DMS 273 (cell line): ENCODE results near the gene MEIS1.

Experiments
- DNase-seq: peaks from one replicate; lab custom pipeline; 2025; ENCODE audit not compliant: unreplicated experiment; lab: John Stamatoyannopoulos, UW

Gene MEIS1

DNA sequence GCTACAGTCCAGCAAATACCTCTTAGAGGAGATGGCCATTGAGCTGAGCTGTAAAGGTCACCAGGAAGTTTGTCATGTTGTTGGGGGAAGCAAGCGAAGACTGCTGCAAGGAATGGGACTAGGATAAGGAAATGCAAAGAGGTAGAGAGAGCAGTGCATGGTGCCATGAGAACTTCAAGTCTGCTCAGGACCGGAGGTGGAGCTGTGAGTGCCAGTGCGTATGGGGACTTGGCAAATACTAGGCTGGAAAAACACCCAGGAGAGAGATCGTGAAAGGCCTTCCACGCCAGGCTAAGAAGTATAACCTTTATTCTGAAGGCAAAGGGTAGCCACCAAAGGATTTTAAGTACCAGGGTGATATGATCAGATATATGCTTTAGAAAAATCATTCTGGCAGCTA, 71.3 kb downstream of the MEIS1 start:
- DNase-seq = no peak

DNA sequence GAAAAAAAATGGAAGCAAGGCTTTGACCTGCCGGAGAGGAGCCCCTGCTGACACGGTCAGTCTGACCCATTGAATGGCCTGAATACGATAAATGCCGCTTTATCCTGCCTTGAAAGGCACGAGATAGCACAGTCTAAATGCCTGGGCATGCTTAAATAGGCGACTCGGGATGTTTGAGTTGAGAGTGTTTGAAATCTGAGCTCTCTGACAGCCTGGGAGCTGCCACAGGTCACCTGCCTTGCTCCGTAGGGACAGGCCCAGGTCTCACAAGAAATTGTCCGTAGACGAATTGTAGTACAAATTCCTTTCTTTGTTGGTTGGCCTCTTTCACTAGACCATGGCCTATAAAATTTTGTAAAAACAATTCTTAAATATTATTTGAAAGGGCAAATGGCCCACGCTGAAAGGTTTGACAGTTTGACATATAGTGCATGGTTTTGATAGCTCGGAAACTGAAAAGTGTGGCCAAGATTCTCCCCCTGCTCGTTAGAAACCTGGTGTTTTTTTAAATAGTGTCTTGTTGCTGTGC, 72.8 kb downstream of the MEIS1 start:
- no peak for DNase-seq

DNA sequence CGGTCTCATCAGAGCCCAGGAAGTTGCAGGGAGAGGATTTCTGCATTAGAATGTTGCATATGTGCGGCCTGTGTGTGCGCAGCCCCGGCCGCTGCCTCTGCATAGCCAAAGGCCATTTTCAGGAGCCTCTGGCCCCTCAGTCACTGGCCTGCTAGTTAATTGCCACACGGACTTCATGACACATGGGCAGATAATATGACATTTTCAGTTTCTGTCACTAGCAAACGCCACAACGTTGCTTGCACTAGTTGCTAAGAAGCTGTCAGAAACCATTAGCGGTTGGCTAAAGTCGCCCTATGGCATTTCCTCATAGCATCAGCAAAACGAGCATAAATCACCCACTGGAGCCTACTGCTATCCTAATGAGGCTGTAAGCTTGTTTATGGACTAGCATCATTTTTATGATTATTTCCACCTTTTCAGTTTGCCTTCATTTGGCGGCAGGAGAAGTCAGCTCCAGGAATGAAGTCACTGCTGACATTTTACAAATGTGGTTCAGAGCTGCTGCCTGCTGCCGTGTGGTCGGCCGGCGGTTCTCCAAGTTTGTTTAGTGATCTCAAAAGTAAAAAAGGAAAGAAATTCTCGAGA, 73.7 kb downstream of the MEIS1 start:
- DNase-seq = no peak

DNA sequence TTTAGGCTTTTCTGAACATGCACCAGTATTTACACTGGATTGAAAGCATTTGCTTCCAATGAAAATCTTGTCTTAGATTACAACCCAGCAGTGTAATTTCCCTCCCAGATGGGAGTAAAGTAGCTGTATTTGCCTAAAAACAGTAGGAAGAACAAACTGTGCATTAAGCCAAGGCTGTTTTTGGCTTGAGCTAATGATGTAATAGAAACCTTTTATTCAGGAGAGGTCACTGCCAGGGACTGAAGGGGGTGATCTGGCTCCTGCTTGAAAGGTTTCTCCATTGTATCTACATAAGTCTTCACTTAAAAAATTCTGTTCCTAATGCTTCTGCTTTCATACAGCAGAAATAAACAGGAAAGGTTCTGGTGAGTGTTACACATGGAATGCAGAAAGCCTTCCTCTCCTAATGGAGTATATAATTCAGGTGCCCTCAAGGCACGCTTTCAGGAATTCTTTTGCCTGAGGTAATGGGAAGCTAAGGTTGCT, 74.4 kb downstream of the MEIS1 start:
- DNase-seq = no peak

DNA sequence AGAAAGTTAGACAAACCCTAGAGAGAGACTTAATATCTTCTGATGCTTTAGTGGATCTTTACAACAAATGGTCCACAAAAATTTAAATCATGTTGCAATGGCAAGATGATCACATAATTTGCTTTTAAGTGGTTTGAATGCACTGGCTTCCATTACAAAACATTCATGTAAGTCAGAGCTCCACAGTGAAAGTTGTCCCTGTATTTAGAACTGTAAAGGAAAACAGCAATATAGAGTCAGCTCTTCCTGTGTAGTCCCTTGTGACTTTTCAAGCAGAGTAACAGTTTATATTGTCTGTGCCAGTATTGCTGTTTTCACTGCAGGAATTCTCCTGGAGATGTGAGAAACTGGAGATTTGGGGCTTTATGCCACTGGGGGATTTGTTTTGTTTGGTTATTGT, 77.7 kb downstream of the MEIS1 start:
- no peak for DNase-seq

DNA sequence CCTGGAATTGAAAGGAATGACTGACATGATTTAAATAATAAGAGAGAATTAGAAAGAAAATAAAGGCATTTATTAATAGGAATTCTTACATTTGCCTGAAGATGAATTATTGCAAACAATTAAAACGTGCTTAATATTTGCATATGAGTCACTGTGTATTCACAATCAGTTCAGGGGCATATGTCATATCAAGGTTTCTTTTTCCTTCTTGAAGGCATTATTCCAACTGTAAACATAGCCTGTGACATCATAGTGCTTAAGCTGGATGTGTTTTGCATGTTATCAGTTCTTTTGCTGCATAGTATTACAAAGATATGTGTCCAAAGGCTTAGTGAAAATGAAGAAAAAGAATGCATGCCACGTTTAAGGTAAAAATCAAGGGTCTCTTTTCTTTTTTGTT, 80.8 kb downstream of the MEIS1 start:
- no peak for DNase-seq

DNA sequence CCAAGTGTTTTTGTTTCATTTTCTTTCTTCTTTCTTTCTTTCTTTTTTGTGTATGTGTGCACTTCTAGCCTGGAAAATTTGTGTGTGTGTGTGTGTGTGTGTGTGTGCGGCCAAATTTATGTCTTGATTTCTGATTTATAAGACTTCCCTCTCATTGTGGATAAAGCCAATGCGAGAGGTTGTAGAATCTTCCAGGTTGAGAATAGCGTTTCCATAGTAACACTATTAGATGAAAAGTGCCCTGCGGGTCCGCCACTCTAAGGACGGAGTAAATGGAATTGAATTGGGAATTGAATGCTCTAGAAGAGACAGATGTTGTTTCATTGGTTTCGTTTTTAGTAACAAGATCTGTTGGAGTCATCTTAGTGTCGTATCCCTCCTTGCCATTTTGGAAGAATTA, 81.6 kb downstream of the MEIS1 start:
- DNase-seq = no peak

DNA sequence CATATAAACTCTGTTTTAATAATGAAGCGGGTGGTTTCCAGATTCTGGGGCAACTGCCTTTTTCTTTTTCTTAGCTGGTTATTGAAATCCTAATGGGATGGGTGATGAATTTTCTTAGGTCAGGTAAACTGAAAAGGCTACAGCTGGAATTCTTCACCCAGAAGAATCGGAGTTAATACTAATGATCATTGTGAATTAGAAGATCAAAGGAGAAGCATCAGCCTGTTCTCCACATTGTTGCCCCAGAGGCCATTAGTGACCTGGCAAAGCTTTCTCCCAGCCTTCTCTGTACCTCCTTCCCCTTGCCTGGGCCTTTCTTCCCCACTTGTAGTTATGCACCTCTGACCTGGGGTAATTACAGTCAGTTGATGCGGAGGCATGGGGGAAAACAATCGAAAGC, 82.8 kb downstream of the MEIS1 start:
- no peak for DNase-seq

DNA sequence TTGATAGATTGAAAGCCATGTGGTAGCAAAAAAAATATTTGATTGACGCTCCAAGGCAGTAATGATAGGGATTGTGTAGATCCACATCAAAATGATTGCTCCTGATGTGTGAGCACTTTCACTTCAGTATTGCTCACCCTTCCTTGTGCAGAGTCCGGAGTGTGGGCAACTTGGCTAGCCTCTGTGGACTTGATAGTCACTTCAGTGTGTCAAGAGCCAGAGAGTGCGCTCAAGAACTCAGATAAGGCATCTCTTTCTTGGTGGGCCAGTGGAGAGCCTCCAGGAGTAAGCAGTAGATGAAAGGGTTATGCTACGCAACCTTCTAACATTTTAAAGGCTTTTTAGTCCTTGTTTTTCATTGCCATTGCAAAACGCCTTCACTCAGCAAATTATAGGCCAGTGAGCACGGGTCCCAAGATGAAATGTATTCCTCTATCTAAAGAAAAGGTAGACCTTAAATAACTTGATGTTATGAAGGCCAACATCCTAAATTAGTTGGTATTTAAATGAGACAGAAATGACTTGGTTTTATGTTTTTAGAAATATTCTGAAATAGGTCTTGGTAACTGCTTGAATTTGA, 84.4 kb downstream of the MEIS1 start:
- no peak for DNase-seq

DNA sequence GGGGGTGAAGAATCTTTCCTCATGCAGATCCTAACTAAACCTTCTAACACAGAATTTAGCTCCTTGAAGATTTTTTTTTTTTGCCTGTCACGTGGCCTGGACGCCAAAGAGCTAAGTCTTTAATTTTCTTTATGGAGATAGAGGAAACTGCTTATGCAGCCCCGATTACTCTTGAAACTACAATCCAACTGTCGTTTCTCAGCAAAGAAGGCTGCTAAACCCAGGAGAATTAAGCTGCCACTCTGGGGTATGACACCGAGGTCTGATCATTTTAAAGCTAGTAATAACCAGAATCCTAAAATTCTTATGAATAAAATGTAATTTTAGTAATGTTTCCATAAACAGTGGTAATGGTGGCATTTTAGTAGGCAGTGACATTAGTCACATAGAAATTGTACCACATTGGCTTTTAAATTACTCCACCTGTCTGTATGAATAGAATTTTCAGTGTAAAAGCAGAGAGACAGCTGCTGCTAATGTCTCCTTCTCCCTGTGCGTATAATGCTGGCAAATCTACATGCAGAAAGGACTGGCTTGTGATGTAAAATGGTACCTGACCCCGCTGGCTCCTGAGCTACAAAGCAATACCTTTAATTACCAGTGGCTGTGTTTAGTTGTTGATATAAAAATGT, 86.5 kb downstream of the MEIS1 start:
- no peak for DNase-seq

DNA sequence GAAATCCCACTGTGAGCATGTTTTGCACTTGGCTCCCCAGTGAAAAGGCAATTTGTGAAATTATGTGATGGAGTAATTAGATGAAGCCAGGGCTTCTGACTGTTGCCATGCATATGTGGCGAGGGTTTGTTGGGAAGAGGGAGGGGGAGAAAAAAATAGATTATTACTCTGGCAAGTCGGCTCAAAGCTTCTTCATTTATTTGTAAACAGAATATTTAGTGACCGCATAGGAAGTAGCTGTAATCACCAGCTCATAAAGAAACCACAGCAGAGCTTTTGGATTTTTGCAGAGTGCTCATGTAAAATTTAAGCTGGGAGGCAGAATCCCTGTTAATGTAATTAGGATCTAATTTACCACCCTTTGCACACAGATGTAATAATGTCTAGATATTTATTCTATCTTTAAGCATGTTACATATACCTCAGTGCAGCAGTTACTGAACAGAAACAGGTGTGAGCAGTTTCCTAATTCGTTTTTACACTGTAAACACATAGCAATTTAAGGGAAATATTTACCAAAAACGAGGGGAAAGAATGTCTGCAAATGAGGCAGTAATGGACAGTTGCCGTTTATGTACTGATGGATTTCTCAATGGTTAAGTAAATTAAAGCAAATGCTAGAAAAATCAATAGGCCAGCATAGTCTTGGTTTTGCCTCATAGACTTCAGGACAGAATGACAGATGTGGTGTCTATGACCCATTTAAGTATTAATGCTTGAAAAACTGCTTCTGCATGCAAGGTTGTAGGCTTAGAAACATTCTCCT, 87.9 kb downstream of the MEIS1 start:
- no peak for DNase-seq

DNA sequence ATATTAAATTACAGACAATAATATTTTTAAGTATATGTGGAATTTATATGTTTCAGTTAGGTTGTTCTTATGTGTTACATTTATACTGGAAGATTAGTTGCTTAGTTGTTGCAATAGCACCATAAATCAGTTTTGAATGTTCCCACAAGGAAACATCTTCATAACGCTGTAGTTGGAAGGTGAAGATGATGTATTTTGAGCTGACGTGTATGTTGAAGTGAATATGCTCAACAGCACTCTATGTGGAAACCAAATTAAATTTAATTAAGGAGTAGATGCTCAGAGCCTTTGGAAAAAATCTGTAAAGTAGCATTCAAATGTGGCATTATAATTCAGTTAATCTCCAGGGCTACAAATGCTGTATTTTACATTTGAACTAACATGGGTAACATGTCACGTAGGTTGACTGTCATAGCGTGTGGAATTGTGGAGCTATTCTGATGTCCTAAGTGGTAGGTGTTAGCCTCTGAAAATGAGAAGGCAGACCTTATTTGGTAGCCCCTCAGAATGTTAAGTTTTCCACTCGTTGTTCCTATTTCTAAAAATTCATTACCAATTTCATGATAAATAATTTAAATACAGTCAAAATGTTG, 88.5 kb downstream of the MEIS1 start:
- no peak for DNase-seq

DNA sequence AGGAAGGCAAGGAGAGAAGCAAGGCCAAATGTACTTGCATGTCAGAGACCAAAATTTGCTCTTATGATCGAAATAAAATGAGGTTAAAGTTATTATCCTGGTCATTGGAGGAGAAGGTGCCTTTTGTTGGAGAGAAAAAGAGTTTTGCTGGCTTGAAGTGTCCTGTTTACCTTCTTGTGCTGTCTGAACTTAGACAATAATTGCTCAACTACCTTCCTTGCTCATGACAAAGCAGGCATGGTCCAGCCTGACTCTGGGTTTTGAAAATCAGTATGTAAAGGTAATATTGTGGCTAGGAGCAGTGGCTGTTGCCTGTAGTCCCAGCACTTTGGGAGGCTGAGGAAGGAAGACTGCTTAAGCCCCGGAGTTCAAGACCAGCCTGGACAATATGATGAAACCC, 89.1 kb downstream of the MEIS1 start:
- DNase-seq = no peak

DNA sequence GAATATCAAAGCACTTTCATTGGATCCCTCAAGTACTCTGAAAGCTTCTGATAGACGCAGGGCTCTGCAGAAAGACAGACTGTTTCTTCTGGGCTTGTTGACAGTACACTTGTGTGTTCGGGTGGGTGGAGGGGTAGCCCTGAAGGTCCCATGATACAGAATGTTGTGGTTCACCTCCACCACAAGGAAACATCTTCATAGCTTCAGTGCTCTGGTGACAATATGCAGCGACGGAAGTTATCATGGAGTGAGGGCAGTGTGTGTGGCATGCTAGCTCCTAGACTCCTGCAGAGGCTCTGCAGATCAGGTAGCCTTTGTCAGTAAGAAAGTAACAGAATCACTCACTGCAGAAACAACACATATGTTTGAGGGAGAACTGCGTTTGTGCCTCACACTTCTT, 90.7 kb downstream of the MEIS1 start:
- no peak for DNase-seq

DNA sequence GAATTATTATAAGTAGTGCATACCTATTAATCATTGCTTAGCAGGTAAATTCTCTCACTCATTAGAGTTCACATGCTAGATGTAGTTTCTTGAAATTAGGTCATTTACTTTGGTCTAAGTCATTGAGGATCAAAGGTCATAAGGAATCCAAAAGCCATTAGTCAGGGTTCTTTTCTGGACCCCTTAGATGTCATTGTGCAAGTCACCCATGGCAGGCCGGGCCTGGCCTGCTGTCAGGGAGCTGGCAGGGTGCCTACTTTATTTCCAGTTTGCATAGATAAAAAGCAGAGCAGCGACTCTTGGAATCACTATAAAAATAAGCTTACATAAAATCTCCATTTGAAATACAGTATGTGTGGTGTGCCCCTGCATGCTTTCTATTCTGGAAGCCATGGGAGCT, 91.3 kb downstream of the MEIS1 start:
- no peak for DNase-seq

DNA sequence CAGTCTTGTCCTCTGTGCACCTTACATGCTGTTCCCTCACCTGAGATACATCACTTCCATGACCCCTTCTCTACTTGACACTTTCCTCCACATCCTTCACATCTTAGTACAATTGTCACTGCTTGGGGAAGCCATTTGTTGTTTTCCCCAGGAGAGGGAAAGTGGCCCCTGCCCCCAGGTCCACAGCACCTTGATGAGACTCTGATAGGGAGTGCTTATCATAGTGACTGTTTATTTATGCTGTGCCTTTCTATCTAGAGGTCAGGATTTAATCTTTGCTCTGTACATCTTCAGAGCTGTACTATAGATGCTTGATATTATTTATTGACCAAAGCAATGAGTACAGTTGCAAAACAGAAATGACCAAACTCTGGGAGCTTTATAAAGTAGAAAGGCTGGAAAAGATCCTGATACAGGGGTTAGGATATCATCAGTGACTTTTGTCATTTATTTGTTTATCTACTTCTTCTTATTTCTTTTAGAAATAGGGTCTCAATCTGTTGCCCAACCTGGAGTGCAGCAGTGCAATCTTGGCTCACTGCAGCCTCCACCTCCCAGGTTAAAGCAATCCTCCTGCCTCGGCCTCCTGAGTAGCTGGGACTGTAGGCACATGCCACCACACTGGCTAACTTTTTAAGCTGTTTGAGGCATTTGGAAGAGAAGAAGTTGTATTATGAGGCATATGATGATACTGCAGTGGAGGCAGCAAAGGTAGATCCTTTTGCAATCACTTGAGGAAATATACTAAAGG, 94.2 kb downstream of the MEIS1 start:
- DNase-seq = no peak

DNA sequence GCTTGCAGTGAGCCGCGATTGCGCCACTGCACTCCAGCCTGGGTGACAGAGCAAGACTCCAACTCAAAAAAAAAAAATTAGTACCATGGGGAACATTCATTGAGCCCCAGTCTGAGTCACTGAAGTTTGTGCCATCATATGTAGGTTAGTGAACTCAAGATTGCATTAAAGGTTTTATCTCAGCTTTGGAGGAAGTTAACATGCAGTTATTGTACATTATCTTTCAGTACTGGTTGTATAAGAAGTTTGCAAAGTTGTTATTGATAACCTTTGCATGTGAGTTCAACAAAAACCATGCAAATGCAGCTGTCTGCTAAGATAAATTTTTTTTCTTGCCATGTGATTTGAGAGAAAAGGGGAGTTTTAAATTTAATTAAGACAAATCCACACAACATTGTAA, 95.7 kb downstream of the MEIS1 start:
- no peak for DNase-seq

DNA sequence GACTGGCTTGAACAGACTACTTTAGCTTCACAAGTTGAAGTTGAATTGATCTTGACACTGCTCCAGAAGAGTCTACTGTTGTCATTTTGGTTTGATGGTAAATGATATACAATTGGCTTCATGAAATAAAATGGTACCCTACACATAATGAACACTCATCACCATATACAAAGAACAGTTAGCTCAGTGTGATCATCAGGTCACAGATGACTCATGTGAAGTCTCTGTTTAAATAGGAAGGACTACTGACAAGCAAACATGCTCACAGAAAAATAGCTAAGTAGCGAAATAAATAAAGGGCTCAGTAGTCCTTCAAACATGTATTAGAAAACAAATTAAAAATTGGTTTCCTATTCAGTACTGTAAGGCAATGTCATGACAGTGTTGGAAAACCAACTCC, 96.2 kb downstream of the MEIS1 start:
- no peak for DNase-seq

DNA sequence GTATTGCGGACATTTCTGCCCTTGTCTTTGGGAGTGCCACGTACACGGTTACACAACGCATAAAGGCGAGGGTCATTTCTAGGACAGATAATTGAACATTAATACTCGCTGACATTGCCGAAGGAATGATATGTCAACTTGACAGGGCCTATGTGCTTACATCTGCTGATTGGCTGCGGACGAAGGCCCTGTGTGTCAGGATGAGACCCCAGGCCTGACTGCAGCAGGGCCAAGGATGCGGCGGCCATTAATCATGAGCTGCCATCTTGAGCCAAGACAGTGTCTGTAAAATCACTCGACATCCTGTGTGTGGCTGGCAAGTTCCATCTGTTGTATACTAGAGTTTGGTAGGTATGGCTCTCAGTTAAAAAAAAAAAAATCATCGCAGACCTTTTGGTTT, 96.6 kb downstream of the MEIS1 start:
- no peak for DNase-seq

DNA sequence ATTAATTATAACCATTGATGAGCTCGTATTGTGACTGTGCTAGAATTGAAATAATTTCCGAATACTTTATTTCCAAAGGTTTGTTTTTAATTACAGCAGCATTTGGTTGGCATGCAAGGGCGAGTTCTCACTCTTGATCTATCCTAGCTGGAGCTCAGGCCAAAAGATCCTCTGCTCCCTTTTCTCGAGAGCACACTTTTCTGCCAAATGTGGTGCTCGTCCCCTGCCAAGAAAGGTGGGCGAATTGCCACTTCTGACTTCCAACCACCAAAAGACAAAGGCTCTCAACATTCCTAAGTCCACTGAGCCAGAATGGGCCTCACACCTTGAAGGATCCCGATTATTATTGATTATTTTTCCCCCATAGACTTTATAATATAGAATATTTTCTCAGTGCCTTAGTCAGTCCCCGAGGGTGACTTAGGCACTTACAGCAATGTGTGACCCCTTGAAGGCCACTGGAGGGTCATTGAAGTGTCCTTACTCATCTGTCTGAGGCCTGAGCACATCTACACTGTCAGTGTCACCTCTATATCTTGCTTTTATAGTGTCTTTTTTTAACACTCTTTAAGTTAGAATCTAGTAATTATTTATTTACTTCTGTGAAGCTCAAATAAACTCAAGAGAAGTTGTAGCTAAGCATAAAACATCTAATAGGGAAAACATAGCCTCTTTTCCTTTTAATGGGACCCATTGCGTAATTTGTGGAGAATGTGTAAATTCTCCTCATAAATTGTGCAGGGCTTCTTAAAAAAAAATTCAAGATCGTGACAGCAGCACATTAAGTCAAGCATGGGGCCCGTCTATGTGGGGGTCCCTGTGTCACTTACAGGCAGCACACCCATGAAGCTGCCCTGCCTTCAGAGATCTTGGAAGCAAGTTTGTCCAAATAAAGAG, 98.3 kb downstream of the MEIS1 start:
- peak; percentile 6 for DNase-seq
